CD4-positive, alpha-beta T cell treated with Interleukin-21 for 1 hour (primary cell): Measurements from ENCODE around the gene PAX7.
"Not testable (repeated sequence)": the region's sequence is repeated elsewhere in the genome, so short reads cannot be mapped to it uniquely, and the experiment has no call there.

Experiments
- DNase-seq: peaks from one replicate; pipeline ENCODE4 v3.0.0-alpha.2; 2020

PAX7 gene

DNA sequence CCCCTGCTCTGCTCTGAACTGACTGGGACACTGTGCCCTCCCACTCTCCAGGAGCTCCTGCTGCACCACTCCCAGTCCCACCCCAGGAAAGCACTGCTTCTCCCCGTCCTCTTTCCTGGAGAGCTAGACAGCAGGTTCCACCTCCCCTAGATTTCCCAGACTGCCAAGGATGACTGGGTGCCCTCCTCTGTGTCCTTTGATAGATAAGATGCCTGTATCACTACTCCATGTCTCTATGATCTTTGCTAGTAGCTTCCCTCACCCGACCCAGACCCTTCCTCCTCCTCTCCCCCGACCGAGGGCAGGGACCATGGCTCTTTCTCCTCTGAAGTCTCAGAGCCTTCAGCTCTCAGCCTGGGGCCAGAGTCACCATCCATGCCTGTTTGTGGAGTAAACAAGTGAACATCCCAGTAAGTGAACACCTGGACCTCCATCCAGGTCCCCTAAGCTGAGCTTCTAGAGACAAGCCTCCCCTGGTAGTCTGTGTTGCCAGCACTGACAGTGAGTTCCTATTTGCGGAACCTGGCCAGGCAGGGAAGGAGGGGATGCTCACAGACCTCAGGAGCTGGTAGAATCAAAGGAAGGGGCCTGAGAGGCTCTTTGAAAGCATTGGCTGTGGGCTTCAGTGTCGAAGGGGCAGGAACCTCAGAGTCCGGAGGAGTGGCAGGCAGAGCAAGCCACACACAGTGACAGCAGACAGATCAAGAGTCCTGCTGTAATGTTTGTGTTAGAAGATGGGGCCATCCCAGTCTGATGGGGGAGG lies 104.0 kb downstream of the PAX7 start:
- no peak for DNase-seq

DNA sequence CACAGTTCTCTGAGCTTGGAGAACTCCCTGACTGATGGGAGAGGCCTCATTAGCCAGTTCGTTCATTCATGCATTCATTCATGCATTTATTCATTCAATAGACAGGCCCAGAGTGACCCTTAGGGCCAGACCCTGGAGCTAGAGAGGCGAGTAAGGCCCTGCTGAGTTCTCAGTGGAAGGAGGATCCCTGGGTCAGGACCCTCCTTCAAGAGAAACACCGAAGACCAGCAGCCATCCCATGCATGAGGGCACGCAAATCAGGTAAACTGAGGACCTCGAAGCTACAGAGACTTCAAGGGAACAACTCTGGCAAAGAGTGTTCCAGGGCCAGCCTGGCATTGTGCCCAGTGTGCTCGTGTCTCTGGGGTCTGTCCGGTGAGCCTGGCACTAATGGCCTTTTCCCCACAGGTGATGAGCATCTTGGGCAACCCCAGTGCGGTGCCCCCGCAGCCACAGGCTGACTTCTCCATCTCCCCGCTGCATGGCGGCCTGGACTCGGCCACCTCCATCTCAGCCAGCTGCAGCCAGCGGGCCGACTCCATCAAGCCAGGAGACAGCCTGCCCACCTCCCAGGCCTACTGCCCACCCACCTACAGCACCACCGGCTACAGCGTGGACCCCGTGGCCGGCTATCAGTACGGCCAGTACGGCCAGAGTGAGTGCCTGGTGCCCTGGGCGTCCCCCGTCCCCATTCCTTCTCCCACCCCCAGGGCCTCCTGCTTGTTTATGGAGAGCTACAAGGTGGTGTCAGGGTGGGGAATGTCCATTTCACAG lies 104.8 kb downstream of the PAX7 start:
- no peak for DNase-seq

DNA sequence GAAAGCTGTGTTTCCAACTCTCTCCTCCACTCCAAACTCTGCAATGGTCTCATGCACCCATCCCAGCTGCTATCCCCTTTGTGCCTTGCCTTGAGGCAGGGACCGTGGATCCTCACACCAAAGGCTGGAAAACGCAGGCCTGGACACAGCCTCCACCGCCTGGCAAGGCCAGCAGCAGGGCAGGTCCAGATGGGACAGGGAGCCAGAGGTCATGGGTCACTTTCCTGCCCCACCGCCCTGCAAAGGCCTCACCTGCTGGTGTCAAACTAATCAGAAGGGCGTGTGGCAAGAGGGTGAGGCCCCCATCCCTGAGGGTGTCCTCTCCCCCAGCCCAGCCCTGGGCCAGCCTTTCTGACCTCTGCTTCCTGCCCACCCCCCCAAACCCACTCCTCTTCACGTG lies 106.3 kb downstream of the PAX7 start:
- no peak for DNase-seq

DNA sequence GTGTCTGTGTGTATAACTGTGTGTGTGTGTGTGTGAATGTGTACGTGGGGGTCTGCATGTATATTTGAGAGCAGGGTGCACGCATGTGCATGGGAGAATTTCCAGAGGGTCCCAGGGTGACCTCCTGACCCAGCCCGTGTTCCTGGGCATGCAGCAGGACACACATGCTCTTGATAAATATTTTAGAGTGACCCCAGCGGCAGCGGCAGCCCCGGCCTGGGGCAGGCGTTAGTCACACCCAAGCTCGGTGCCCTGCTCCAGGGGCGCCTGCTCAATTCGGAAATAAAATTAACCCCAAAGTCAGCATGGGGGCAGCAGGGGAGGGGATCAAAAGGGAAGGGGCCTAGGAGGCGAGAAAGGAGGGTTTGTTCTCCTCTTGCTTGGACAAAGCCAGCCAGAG lies 107.5 kb downstream of the PAX7 start:
- DNase-seq, result no peak

DNA sequence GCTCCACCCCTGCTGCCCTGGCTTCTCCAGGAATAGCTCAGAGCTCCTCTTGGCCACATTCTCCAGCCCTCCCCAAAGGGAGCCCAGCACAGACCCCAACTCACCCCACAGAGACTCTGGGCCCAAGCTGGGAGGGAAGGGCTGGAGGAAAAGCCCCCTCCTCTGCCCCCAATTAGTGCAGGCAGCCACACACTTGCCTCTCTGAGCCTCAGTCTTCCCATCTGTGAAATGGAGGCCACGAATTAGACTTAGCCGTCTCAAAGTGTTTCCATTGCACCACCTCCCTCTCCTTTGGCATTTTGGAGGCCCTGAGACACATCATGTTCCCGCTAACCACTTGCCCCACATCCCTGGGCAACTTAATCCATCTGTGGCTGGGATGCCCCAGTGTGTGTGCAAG lies 108.0 kb downstream of the PAX7 start:
- DNase-seq, result no peak

DNA sequence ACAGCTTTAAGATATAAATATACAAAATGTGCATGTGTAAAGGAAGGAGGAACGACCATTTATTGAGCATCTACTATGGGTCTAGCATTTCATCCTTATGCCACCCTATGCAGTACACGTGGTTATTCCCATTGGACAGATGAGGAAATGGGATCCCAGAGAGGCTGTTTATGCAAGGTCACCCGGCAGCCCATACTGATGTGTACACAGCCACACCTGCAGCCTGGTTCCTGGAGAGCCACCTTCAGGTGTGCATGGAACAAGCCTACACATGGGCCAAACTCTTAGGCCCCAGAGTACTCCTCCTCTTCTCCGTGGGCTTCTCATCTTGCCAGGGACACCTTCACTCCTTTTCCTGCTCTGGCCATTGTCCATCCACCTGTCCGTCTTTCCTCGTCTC lies 108.8 kb downstream of the PAX7 start:
- DNase-seq, result no peak

DNA sequence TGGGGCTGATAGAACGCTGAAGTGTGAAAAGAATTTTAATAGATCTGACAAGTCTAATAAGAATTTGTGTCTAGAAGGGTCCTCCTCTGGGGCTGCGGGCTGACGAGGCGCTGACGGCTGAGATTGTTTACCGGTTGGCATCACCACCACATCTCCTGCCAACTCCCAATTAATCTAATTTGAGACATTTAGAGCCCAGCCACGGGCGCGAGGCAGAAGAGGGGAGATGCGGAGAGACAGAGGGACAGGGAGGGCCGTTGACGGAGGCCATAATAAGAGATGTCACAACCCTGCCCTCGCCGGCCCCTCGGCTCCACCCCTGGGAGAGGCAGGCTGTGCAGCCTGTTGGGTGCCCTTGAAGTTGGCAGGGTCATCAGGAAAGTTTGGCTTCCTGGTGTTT lies 109.3 kb downstream of the PAX7 start:
- no peak for DNase-seq

DNA sequence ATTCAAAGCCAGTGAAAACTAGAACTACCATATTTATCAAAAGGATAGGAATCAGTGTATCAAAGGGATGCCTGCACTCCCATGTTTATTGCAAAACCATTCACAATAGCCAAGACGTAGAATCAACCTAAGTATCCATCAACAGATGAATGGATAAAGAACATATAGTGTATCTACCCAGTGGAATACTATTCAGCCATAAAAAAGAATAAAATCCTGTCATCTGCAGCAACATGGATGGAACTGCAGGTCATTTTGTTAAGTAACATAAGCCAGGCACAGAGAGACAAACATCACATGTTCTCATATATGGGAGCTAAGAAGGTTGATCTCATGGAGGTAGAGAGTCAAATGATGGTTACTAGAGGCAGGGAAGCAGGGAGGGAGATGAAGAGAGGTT lies 110.0 kb downstream of the PAX7 start:
- DNase-seq, result no peak

DNA sequence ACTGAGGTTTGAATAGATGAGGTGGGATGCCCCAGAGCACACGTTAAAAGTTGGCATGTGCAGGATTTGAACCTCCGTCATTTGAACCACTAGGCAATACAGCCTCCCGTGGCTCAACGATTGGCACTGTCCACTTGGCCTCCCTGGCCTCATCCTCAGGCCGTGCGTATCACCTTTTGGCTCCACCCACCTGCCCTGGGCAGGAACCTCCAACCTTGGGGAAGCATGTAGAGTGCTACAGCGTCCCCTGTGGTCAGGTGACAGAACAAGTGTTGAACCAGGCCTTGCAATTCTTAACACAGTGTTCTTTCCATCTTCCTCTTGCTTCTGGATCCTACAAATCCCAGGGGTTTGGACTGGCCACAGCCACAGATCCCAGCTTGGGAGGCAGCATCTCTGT lies 112.6 kb downstream of the PAX7 start:
- no peak for DNase-seq

DNA sequence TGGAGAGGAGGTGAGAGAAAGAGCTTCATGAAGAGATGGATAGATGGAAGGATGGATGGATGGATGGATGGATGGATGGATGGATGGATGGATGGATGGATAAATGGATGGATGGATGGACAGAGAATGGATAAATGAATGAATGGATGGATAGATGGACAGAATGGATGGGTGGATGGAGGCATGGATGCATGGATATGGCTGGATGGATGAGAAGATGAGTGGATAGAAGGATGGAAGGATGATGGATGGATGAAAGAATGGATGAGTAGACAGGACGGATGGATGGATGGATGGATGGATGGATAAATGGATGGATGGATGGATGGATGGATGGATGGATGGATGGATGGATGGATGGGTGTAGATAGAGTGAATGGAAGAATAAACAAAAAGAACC lies 113.7 kb downstream of the PAX7 start:
- DNase-seq, result not testable (repeated sequence)

DNA sequence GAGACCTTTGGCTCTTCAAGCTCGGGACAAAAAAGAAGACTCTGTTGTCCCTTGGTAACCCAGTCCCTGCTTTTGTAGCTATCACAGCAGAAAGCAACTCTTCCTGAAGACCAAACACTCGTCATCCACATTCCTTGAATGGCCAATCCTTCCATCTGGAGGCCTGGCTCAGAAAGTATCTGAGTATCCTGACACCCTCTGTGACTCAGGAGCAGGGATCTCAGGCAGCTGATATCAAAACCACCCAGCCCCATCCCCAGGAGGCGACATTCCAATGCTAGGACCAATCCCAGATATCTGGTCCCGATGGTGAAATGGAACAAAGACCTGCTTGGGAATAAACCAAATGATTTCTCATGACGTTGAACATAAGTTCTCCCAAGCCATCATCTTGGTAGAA lies 116.3 kb downstream of the PAX7 start:
- no peak for DNase-seq

DNA sequence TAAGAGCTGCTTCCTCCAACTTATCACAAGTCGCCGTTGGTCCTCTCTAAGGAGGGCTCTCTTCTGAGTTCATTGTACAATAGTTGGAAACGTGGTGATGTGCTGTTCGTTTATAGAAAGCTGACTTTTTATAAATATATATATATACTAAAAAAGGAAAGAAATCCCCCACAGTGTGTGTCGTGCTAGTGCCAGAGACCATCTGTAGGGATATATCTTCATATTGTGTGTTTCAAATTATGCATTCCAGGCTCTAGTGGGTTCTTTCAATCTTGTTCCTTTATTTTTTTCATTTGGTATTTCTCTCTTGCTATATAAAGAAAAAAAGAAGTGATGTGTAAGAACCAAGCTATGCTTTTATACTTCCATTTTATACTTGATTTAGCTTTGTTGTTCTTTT lies 117.0 kb downstream of the PAX7 start:
- DNase-seq, result no peak

DNA sequence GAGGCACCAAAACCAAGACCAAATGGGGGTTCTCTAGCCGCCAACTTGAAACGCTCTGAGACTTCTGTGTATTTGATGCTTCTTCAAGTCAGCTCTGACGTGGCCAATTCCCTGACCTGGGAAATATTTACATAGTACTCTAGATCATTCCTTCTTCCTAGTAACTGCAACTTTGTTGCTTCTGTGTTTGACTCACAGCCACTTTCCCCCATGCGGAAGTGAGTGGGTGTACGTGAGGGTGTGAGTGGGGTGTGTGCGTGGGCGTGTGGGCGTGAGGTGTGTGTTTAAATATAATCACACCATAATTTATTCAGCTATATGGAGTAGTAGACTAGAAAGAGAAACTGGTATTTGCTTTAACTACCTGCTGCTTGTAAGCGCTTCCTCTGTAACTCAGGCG lies 117.8 kb downstream of the PAX7 start:
- DNase-seq, result no peak

DNA sequence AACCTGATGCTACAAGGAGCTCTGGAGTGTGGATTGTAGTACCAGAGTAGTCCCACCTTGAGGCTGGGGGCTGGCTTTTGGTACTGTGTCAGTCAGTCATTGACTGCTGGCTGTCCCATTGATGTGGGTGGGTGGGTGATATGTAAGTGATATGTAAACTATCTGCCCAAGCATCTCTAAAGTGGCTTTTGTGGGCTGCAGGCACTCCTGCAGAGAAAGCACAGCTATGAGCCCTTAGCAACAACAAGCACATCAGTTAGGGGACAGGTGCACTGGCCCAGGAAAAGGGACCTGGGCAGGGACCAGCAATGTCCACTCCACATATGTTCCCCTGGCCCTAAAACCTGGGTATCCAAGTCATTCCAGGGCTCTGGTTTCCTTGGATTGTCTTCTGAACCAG lies 118.9 kb downstream of the PAX7 start:
- DNase-seq, result no peak

DNA sequence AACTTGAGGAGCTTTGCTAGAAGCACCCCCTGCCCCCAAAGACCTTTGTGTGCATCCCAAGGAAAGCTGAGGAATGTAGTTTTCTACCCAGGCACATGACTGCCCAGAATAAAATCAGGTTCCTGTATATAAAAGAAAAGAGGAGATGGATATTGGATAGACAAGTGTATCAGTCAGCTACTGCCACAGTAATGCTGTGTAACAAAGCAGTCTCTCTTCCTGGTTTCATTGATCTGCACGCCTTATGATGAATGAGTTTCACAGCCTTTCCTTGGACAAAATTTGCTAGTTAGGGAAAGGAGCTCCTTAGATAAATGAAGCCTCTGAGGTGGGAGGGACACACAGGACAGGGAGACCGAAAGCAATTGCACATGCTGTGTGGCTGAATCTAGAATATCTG lies 120.0 kb downstream of the PAX7 start:
- DNase-seq, result no peak

DNA sequence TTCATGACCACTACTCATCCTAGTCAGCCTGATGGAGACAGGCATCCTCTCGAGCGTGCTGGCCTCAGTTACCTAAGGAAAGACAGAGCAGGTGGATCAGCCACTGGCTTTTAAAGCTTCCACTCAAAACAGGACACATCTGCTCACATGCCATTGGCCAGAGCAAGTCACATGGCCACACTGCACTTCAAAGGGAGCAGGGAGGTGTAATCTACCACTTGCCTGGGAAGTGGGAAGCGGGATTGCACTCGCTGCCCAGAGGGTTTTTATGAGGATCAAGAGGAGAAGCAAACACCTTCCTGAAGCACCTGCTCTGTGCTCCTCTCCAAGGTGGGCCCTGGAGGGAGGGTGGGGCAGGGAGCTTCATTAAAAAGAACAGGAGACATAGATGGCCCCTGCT lies 120.8 kb downstream of the PAX7 start:
- no peak for DNase-seq

DNA sequence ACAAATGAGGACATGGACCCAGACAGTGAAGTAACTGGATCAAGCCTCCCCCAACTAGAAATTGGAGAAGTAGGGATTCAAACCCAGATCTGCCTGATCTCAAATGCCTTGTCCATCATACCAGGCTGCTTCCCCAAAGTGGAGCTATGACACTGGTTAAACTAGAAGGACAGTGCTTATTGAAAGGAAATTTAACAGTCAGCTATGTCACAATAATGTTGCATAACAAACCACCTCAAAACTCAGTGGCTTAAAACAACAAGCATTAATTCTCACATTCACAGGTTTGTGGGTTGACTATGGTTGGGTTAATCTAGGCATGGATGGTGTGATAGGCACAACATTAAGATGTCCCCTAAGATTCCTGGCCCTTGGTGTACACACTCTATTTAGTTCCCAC lies 121.8 kb downstream of the PAX7 start:
- no peak for DNase-seq

DNA sequence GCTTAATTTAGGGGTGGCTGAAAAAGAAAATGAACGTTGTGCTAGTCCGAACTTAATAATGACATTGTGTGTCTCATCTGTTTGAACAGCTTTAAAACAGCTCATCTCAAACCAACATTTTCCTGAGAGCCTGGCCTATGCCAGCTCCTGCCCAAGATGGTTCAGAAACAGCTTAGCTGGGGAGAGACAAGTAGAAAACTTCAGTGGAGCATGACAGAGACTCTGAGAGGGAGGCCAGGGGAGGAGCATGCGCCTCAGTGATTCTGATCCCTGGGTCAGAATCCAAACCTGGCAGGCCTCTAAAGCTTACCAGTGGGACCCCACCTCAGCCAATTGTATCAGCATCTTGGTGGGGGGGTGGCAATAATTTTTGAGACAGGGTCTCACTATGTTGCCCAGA lies 129.5 kb downstream of the PAX7 start:
- no peak for DNase-seq

DNA sequence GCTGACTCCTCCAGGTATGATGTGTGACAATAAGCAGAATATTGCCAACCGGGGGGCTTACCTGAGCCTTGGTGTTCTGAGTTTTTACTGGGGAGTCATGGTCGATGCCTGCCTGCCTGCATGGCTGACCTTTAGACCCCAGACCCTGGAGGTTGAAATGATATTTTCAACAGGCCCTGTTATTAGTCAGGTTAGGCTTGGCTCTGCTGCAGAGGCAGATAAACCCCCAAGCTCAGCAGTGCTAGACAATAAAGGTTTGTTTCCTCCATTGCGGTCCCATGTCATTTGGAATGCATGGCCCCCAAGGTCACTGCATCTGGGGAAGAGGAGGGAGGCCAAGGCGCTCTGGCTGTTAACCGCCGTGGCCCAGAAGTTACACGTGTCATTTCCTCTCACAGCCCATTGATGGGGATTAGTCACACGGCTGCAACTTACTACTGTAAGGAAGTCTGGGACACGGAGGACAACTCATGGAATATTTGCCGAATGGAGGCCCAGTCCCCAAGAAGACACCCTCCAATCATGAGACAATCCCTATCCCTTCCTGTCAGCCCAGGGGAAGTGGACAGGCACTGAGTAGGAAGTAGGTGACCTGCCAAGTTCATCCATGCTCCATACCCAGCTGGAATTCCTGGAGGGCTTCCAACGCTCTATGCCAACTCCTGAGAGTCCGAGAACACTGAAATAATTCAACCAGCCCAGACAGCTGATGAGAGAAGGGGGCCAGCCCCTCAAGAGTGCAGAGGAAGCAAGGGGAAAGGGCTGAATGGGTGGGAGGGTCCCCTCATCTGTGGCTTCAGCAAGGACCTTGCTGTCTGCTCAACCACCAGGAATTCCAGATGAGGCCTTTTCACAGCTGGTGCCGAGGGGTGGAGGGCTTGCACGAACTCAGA lies 131.5 kb downstream of the PAX7 start:
- DNase-seq, result no peak

DNA sequence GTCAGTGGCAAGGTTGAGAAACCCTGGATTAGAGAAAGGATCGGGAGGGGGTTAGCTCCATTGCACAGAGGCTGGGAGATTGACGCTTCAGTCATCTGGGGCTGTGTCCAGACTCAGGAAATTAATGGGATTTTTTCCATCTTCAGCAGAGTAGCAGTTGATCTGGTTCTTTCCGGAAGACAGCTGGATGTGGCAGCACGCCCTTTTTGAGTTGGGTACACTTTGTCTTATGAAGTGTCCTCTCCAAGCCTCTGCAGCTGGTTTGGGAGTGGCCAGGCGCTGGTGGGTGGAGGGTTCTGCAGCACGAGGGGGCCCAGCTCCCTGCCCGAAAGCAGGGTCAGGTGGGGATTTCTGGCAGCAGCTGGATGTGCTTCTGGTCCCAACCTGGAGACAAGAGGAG lies 133.7 kb downstream of the PAX7 start:
- DNase-seq, result no peak

DNA sequence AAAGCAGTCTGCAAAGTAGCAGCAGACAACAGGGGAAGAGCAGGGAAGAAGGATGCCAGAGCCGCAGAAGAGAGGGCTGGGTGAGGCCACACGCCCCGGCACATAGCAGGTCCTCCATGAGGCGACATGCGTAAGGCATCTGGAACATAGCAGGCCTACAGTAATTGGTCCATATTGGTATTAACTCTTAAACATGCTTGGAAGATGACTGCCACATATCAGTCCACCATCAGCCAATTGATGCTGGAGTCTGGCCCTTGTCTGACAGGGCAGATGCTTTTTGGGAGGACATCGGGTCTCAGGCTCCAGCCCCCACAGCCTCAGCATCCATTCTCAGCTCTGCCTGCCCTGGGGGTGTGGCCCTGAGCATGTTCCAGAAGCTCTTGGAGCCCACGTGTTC lies 135.1 kb downstream of the PAX7 start:
- DNase-seq, result no peak

DNA sequence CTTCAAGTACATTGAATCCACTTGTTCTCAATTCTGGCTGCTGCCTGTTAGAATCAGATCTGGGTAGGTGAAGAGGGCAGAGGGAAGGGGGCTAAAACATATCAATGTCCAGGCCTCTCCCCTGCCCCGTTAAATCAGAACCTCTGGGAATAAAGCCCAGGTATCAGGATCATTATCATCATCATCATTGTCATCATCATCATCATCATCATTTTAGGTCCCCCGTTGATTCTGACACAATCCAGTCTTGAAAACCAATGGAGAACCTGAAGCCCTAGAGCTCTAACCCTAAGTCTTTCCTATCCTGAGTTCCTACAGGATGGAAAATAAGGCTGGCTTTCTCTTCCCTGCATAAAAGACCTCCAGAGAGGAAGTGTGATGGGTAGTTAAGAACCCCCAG lies 135.7 kb downstream of the PAX7 start:
- no peak for DNase-seq

DNA sequence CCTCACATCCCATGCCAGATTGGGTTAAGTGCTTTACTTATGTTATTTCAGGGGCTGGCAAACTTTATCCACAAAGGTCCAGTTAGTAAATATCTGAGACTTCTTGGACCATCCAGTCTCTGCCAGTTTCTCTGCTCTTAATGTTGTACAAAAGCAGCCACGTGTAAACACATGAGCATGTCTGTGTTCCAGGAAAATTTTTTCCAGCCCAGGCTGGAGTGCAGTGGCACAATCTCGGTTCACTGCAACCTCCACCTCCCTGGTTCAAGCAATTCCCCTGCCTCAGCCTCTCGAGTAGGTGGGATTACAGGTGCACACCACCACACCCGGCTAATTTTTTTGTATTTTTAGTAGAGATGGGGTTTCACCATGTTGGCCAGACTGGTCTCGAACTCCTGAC lies 136.9 kb downstream of the PAX7 start:
- not testable (repeated sequence) for DNase-seq

DNA sequence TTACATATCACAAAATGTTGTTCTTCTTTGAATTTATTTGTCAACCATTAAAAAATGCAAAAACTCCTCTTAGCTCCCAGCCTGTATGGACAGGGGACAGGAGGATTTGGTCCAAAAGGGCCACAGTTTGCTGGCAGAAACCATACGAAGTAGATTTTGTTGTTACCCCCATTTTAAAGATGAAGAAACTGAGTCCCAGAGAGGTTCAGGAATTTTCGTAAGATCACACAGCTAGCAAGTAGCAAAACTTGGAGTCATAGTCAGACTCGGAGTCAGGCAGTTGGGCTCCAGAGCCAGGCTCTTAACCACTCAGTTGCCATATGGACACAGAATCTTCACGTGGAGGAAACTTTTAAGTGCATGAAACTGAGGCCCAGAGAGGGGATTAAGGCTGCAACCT lies 137.4 kb downstream of the PAX7 start:
- no peak for DNase-seq
